Gastrocnemius medialis (tissue), 4 donors: ENCODE data around the gene LAMA3. TPM values are rescaled to one million over a fixed set of nuclear protein-coding genes. Genes with fewer than 3 reads are reported as not detected.

Experiments used
- ATAC-seq, 2 donors: fragments of 150-250 bp; one replicate each; pipeline ENCODE4 v1.9.1; 2016
- DNase-seq, 2 donors: peaks; one replicate each; pipeline ENCODE4 v3.0.0-alpha.2; 2019
- H3K27ac ChIP-seq, 4 donors: fragments of 200-600 bp; sonication (generic); 1 replicate in 1 of 4; 2 replicates in 3 of 4; pipeline ENCODE4 v1.5.1; 2016 to 2018; ENCODE audit warnings: mild to moderate bottlenecking in 2 of 4, moderate library complexity in 1 of 4
- H3K27me3 ChIP-seq, 3 donors: fragments of 200-600 bp; sonication (generic) in 2 of 3; 1 replicate in 1 of 3; 2 replicates in 2 of 3; pipeline versions ENCODE4 v1.5.1 to v1.6.0; 2016 to 2019; ENCODE audit warnings: mild to moderate bottlenecking in 1 of 3, moderate library complexity in 1 of 3
- H3K36me3 ChIP-seq, 2 donors: fragments of 200-600 bp; sonication (generic) in 1 of 2; one replicate each; pipeline ENCODE4 v1.5.1; 2017 to 2018
- H3K4me1 ChIP-seq, 2 donors: fragments of 200-600 bp; sonication (generic) in 1 of 2; one replicate each; pipeline ENCODE4 v1.5.1; 2016 to 2017; ENCODE audit warnings: mild to moderate bottlenecking in 2 of 2
- H3K4me3 ChIP-seq, 4 donors: fragments of 200-600 bp; sonication (generic) in 3 of 4; 1 replicate in 1 of 4; 2 replicates in 3 of 4; pipeline ENCODE4 v1.5.1; 2016 to 2019; ENCODE audit warnings: mild to moderate bottlenecking in 2 of 4
- H3K9me3 ChIP-seq, 3 donors: fragments of 200-600 bp; sonication (generic) in 2 of 3; 1 replicate in 1 of 3; 2 replicates in 2 of 3; pipeline ENCODE4 v1.5.1; 2016 to 2019
- CTCF ChIP-seq, 5 experiments: fragments of 450-650 bp in 3 of 5; fragments of 200-600 bp in 2 of 5; sonication (generic) in 2 of 5; IDR thresholded peaks in 4 of 5; conservative IDR thresholded peaks in 1 of 5; 1 replicate in 4 of 5; 2 replicates in 1 of 5; pipeline ENCODE4 v1.5.1; 2016 to 2019; ENCODE audit warnings: antibody characterized with exemption in 5 of 5, mild to moderate bottlenecking in 3 of 5, moderate library complexity in 3 of 5
- POLR2A ChIP-seq, 2 donors: fragments of 450-650 bp; IDR thresholded peaks; one replicate each; pipeline ENCODE4 v1.6.1; 2017; ENCODE audit warnings: antibody characterized with exemption in 2 of 2, mild to moderate bottlenecking in 2 of 2, moderate library complexity in 2 of 2
- in situ Hi-C, 4 donors: fragments of 200-750 bp; cut with MboI; loops; one replicate each; pipeline versions ENCODE4 v1.15.0 to v1.8.0; 2017; ENCODE audit warnings: low sequenced_read_pairs in 4 of 4
- intact Hi-C: fragments of 100-400 bp; cut with DNase I; formaldehyde crosslinking; loops from one replicate; pipeline ENCODE4 v1.15.1; 2023; ENCODE audit warnings: low total_unique reads
- total RNA-seq, 4 donors: library from RNA; depleted of rRNA; stranded (reverse); fragments of >200 nt; gene quantifications; one replicate each; pipeline versions ENCODE4 v1.1.0 to v1.2.3, GENCODE V29; 2016

Gene LAMA3
- total RNA-seq, 4 donors from 2014 or later: 1.1 to 5.3 (median 2.1) TPM

- TF ChIP-seq POLR2A (IDR thresholded peaks at IDR 0.05) (no peak), CTCF (IDR thresholded peaks at IDR 0.05 in 4 of 5, conservative IDR thresholded peaks at IDR 0.05 in 1 of 5) (no peak)
- in situ Hi-C loops: no loop called here
Measured at GRCh38 chr18:23683155-23683554, 6.1 kb upstream of the LAMA3 start.

GRCh38 chr18:23683671-23684070, 5.6 kb upstream of the LAMA3 start:
- no peaks in the 10 kb centered on the region for H3K4me1 ChIP-seq
- TF ChIP-seq POLR2A (IDR thresholded peaks at IDR 0.05) (no peak), CTCF (IDR thresholded peaks at IDR 0.05 in 4 of 5, conservative IDR thresholded peaks at IDR 0.05 in 1 of 5) (no peak)
- DNase-seq (no peak), ATAC-seq (no peak)
- no peaks in the 10 kb centered on the region for H3K9me3 ChIP-seq
- no peaks in the 10 kb centered on the region for H3K36me3 ChIP-seq
- H3K27me3 ChIP-seq: peaks cover 6 to 14% (median 10%) of the 10 kb centered on the region in 3 donors
- in situ Hi-C loops: no loop called here
- no peak overlapping the region for H3K4me3 ChIP-seq
- no peak overlapping the region for H3K27ac ChIP-seq
- intact Hi-C loops: no loop called here

More at GRCh38 chr18:23683155-23683554, 6.1 kb upstream of the LAMA3 start:
- ATAC-seq (no peak), DNase-seq (no peak)
- Histone ChIP-seq H3K27ac (no peak overlapping the region), H3K27me3 (peaks cover 5 to 12% (median 6%) of the 10 kb centered on the region in 3 donors), H3K9me3 (no peaks in the 10 kb centered on the region), H3K4me3 (no peak overlapping the region), H3K36me3 (no peaks in the 10 kb centered on the region), H3K4me1 (no peaks in the 10 kb centered on the region)
- intact Hi-C loops: no loop called here

- intact Hi-C loops (no loop called here), in situ Hi-C loops (no loop called here)
- ATAC-seq: no peak
- no peaks in the 10 kb centered on the region for H3K9me3 ChIP-seq
- DNase-seq: no peak
- H3K27ac ChIP-seq: no peak overlapping the region
- no peak for TF ChIP-seq CTCF (IDR thresholded peaks at IDR 0.05 in 4 of 5, conservative IDR thresholded peaks at IDR 0.05 in 1 of 5)
- no peak for TF ChIP-seq POLR2A (IDR thresholded peaks at IDR 0.05)
- H3K27me3 ChIP-seq: peaks cover 6 to 23% (median 17%) of the 10 kb centered on the region in 3 donors
- no peak overlapping the region for H3K4me3 ChIP-seq
- no peaks in the 10 kb centered on the region for H3K36me3 ChIP-seq
- H3K4me1 ChIP-seq: peaks cover 0 to 4% of the 10 kb centered on the region in 2 donors
Measured at GRCh38 chr18:23684515-23685197, 4.6 kb upstream of the LAMA3 start.

GRCh38 chr18:23688528-23688927, 725 bp upstream of the LAMA3 start:
- Histone ChIP-seq H3K9me3 (no peaks in the 10 kb centered on the region), H3K27ac (no peak overlapping the region), H3K27me3 (peaks cover 24 to 29% (median 26%) of the 10 kb centered on the region in 3 donors), H3K4me3 (peak overlapping the region in 2 of 4 donors; percentile 55 to 67), H3K4me1 (peaks cover 0 to 4% of the 10 kb centered on the region in 2 donors), H3K36me3 (no peaks in the 10 kb centered on the region)
- ATAC-seq (no peak), DNase-seq (no peak)
- in situ Hi-C loops: no loop called here
- no peak for TF ChIP-seq POLR2A (IDR thresholded peaks at IDR 0.05)
- TF ChIP-seq CTCF (IDR thresholded peaks at IDR 0.05 in 4 of 5, conservative IDR thresholded peaks at IDR 0.05 in 1 of 5): no peak
- intact Hi-C loops: no loop called here
